Pancreas (tissue), 10 donors: ENCODE data around the gene OSBPL3. TPM values are rescaled to one million over a fixed set of nuclear protein-coding genes. Genes with fewer than 3 reads are reported as not detected.

Experiments used
- ATAC-seq, 4 donors: fragments of 200-7000 bp; cut with Tn5 transposase; one replicate each; pipeline versions ENCODE4 v1.8.0 to v1.9.1; 2020; ENCODE audit warnings: mild to moderate bottlenecking in 4 of 4, moderate library complexity in 4 of 4
- DNase-seq, 6 donors: peaks; one replicate each; pipeline ENCODE4 v3.0.0-alpha.2; 2020
- FAIRE-seq: peaks from 2 replicates; lab custom pipeline; 2012; peaks lifted over from hg19 to GRCh38; lab: Jason Lieb, UNC
- H3K27ac ChIP-seq, 4 donors: fragments of 200-600 bp; sonication (generic); 1 replicate in 3 of 4; 2 replicates in 1 of 4; pipeline versions ENCODE4 v1.5.0 to v1.8.0; 2020
- H3K27me3 ChIP-seq, 4 donors: fragments of 200-600 bp; one replicate each; pipeline ENCODE4 v1.8.0; 2021
- H3K36me3 ChIP-seq, 3 donors: fragments of 200-600 bp; sonication (generic) in 1 of 3; one replicate each; pipeline versions ENCODE4 v1.5.0 to v1.8.0; 2020 to 2021
- H3K4me1 ChIP-seq, 3 donors: fragments of 200-600 bp; one replicate each; pipeline ENCODE4 v1.8.0; 2021
- H3K4me3 ChIP-seq, 4 donors: fragments of 200-600 bp; sonication (generic) in 2 of 4; one replicate each; pipeline versions ENCODE4 v1.5.0 to v1.8.0; 2020 to 2021
- H3K9me3 ChIP-seq, 4 donors: fragments of 200-600 bp; one replicate each; pipeline ENCODE4 v1.8.0; 2021
- WGBS, 2 donors: extraction: QIAGEN DNeasy Blood & Tissue Kit; methylation state at CpG; one replicate each; pipeline ENCODE4 v1.1.7; 2013; 5-methylcytosine and 5-hydroxymethylcytosine counted together
- intact Hi-C, 3 donors: fragments of 100-400 bp; cut with DNase I; formaldehyde crosslinking; loops; one replicate each; pipeline versions ENCODE4 v1.11.1 to v1.14.2; 2022
- polyA plus RNA-seq, 2 donors: library from polyadenylated mRNA; stranded (reverse); fragments of 200-250 nt; gene quantifications; one replicate each; pipeline ENCODE4 v1.2.3, GENCODE V29; 2013
- total RNA-seq, 6 donors: library from RNA; stranded (reverse); fragmentation: NEBNext Ultra II Directional in 4 of 6; extraction: Animal tissue kit (Norgen Biotek cat#: 25700) in 4 of 6; gene quantifications; one replicate each; pipeline versions ENCODE4 v1.2.1 to v1.2.4, GENCODE V29; 2021 to 2023
- TF ChIP-seq, protein P1 (sequence below), 4 donors: fragments of 200-600 bp; sonication (generic) in 3 of 4; IDR thresholded peaks; one replicate each; pipeline versions ENCODE4 v1.5.0 to v1.8.0; 2021; ENCODE audit warnings: antibody characterized with exemption in 4 of 4
- donor health status: healthy with polysubstance abuse.
- donor health status: DM: no; HTN: no; CAD: no; lungs with moderate emphysema.
- donor health status: DM: no; HTN: no; CAD: no.
- donor health status: control.
- donor health status: control.
- donor health status: Bipolar disorder and iron deficiency.
- donor health status: DM: yes; HTN: yes; CAD: no.
- donor health status: DM: no; HTN: no; CAD: no.
- donor health status: DM: no; HTN: no; CAD: no.
- donor health status: DM: yes; HTN: yes; CAD: no.

OSBPL3 gene
- total and polyA plus RNA-seq, 8 donors: 1.5 to 9.5 (median 3.9) TPM

GRCh38 chr7:24891311-24891735 lies 88.7 kb downstream of the OSBPL3 start:
- H3K9me3 ChIP-seq: no peaks in the 10 kb centered on the region
- H3K27me3 ChIP-seq: no peaks in the 10 kb centered on the region
- WGBS, 2 donors: 80 to 91% methylated on average over 3 of the region's 3 CpGs
- no peak for DNase-seq
- H3K27ac ChIP-seq: no peak overlapping the region
- H3K4me1 ChIP-seq: no peaks in the 10 kb centered on the region
- no peak for ATAC-seq
- FAIRE-seq: no peak
- intact Hi-C loops: no loop called here
- TF ChIP-seq, protein P1, sequence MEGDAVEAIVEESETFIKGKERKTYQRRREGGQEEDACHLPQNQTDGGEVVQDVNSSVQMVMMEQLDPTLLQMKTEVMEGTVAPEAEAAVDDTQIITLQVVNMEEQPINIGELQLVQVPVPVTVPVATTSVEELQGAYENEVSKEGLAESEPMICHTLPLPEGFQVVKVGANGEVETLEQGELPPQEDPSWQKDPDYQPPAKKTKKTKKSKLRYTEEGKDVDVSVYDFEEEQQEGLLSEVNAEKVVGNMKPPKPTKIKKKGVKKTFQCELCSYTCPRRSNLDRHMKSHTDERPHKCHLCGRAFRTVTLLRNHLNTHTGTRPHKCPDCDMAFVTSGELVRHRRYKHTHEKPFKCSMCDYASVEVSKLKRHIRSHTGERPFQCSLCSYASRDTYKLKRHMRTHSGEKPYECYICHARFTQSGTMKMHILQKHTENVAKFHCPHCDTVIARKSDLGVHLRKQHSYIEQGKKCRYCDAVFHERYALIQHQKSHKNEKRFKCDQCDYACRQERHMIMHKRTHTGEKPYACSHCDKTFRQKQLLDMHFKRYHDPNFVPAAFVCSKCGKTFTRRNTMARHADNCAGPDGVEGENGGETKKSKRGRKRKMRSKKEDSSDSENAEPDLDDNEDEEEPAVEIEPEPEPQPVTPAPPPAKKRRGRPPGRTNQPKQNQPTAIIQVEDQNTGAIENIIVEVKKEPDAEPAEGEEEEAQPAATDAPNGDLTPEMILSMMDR (IDR thresholded peaks at IDR 0.05): no peak
- no peak overlapping the region for H3K4me3 ChIP-seq
- no peaks in the 10 kb centered on the region for H3K36me3 ChIP-seq

DNA sequence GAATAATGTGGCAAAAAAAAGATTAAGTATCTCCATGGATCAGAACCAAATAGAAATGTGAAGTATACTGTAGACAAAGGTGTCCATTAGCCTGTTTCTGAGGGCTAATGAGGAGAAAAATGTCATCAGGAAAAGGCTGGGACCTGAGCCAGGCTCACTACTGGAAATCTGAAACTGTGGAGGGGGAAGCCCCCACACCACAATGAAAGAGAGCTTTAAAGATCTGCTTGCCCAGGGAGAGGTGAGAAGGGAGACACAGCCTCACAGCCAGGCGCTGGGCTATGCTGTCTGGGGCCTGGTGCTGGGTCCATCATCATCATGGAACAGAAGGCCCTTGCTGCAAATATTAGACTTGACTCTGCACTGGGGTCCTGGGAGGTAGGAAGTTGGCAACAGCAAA lies 90.4 kb downstream of the OSBPL3 start:
- Histone ChIP-seq H3K36me3 (no peaks in the 10 kb centered on the region), H3K9me3 (no peaks in the 10 kb centered on the region), H3K27me3 (no peaks in the 10 kb centered on the region), H3K4me1 (peaks cover 0 to 3% (median 0%) of the 10 kb centered on the region in 3 donors), H3K27ac (no peak overlapping the region), H3K4me3 (no peak overlapping the region)
- no peak for FAIRE-seq
- TF ChIP-seq, protein P1 (IDR thresholded peaks at IDR 0.05): no peak
- 94 to 100% methylated on average over 1 of the region's 1 CpG for WGBS, 2 donors
- no peak for ATAC-seq
- intact Hi-C loops: no loop called here
- no peak for DNase-seq

DNA sequence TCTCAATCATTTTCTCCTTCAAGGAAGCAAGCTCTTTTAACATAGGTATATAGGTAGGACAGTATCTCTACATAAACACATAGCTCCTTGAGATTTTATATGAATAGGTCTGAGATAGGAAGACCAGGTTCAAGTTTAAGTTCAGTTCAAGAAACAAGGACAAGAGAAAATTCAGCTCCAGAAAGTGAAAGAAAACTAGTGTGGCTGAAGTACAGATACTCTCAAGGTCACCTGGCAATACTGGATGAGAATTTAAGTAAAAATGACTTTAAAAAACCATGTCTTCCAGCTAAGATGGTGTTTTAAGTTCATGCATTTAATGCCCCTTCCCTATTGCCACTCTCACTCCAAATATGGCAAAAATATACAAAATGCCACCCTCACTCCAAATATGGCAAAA lies 91.3 kb downstream of the OSBPL3 start:
- no peaks in the 10 kb centered on the region for H3K27me3 ChIP-seq
- H3K36me3 ChIP-seq: no peaks in the 10 kb centered on the region
- DNase-seq (no peak), FAIRE-seq (no peak), ATAC-seq (no peak)
- no peak overlapping the region for H3K4me3 ChIP-seq
- H3K27ac ChIP-seq: no peak overlapping the region
- H3K9me3 ChIP-seq: no peaks in the 10 kb centered on the region
- H3K4me1 ChIP-seq: peaks cover 0 to 3% (median 0%) of the 10 kb centered on the region in 3 donors
- TF ChIP-seq, protein P1 (IDR thresholded peaks at IDR 0.05): no peak
- intact Hi-C loops: no loop called here

DNA sequence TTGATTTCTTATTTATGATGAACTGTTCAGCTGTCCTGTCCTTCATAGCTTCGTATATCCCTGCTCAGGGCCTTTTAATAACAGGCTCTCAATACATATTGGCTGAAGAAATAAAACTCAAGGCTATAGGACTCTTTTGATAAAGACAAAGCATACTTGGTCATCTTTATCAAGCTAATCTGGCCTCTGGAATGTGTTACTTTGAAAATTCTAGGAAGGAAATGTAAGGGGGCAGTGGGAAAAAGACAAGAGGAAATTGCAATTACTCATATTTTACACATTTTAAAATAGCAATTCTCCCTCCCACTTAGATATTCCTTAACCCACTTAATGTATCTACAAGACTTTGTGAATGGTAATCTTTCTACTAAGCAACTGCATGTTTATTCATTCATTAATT lies 94.3 kb downstream of the OSBPL3 start:
- 36 to 56% methylated on average over 1 of the region's 1 CpG for WGBS, 2 donors
- H3K4me1 ChIP-seq: peaks cover 0 to 3% (median 0%) of the 10 kb centered on the region in 3 donors
- TF ChIP-seq, protein P1 (IDR thresholded peaks at IDR 0.05): no peak
- no peaks in the 10 kb centered on the region for H3K27me3 ChIP-seq
- DNase-seq (no peak), FAIRE-seq (no peak), ATAC-seq (no peak)
- H3K4me3 ChIP-seq: no peak overlapping the region
- intact Hi-C loops: no loop called here
- no peaks in the 10 kb centered on the region for H3K9me3 ChIP-seq
- no peak overlapping the region for H3K27ac ChIP-seq
- no peaks in the 10 kb centered on the region for H3K36me3 ChIP-seq

GRCh38 chr7:24885305-24885704 lies 94.7 kb downstream of the OSBPL3 start:
- no peak overlapping the region for H3K27ac ChIP-seq
- WGBS, 2 donors: 28 to 31% methylated on average over 2 of the region's 2 CpGs
- H3K4me1 ChIP-seq: peaks cover 0 to 3% (median 0%) of the 10 kb centered on the region in 3 donors
- intact Hi-C loops: no loop called here
- TF ChIP-seq, protein P1 (IDR thresholded peaks at IDR 0.05): no peak
- ATAC-seq: peak; percentile 69 to 95 (median 86)
- no peaks in the 10 kb centered on the region for H3K27me3 ChIP-seq
- H3K36me3 ChIP-seq: no peaks in the 10 kb centered on the region
- no peak overlapping the region for H3K4me3 ChIP-seq
- H3K9me3 ChIP-seq: no peaks in the 10 kb centered on the region
- DNase-seq: peak in 2 of 6 donors; percentile 5 to 32
- no peak for FAIRE-seq
